HG03521 (cell line): ENCODE data around the gene ZFHX3.
A peak's percentile ranks its signal among the peaks of the same experiment; 100 is the strongest.

Source experiments
- ATAC-seq: cut with Tn5 transposase; IDR thresholded peaks from one replicate; pipeline ENCODE4 v1.9.1; 2021; ENCODE audit warnings: mild to moderate bottlenecking, moderate library complexity; ENCODE audit not compliant: unreplicated experiment

ZFHX3 gene

GRCh38 chr16:73068541-73069401, 20.8 kb upstream of the ZFHX3 start:
- no peak for ATAC-seq

- ATAC-seq: no peak
These were observed 20.0 kb upstream of the ZFHX3 start for GRCh38 chr16:73067671-73068540.

DNA sequence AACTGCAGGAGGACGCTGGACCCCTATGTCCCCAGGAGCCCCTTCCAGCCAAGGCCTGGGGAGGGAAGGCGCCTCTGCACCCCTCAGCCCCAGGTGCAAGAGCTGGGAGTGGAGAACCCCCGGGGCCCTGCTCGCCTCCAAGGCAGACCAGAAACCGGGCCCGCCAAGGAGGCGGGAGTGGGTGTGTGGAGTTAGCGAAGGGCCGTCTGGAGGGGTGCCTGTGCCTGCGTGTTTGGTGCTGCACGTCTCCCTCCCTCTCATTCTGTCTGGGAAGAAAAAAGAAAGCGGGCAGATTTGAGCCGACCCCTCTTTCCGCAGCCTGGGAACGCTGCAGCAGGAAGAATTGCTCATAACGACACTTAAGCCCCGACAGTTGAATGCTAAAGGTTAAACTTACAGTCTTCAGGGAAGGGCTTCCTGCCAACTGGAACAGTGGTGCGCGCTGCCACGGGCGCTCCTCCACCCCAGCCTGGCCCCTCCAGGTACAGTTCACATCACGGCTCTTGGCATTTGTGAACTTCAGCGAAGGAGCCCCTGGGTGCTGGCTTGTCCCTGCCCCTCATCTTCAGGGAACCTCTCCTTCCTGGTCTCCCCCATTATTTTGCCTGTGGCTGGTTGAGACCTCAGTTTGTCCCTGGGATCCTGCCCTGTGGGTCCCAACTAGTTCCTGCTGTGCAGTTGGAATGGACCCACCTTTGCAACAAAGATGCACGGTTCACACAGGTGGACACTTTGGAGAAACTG, 19.2 kb upstream of the ZFHX3 start:
- no peak for ATAC-seq

DNA sequence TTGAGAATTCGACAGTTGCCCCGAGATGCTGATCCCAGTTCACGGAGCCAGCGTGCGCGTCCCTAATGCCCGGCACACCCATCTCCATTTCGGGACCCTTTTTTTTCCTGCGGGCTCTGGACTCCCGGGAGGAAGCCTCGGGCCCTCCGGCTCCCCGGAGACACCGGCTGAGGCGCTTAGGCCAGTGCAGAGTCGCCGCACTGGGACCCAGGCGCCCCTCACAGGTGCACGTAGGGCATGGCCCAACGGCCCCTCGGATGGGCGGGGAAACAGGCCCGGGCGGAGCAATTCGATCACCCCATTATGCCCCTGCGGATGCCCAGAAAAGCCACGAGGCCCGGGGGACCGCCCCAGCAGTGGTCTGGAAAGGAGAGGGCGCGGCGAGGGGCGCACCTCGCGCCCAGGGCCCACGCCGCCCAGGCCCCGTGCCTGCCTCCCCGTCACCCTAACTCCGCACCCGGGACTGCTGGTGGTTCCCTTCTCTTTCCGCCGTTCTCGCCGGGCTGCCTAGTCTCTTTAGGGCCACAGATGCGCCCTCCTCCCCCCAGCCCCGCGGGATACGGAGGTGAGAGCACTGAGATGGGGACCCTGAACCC, 18.5 kb upstream of the ZFHX3 start:
- ATAC-seq: no peak

DNA sequence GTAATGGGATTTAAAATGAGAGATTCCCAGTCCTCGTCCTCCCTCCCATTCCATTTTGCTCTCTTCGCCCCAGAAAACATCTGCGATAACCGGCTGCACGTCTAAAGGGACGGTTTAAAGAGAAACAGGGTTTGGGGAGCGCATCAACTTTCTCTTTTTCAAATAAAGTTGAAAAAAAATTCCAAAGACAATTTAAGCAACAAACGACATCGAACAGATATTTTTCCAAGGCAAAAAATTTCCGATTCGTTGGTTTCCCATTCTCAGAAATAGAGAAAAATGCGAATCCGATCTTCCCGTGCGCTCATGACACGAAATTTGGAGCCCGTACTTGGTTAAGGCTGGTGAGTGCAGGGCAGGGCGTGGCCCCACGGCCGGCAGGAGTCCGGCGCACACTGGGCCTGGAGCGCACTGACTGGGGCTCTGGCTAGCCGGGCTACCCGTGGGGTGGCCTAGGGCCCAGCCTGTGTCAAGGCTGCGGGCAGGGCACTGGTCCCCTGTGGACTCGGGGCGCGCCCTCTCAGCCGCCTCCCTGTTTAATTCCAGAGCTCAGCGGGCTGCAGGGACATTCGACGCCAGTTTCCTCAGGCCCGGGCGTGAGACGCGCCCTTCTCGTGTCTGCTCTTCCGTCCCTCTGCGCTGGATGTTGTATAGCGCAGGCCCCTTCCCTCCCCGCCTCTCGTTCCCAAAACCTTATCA, 17.9 kb upstream of the ZFHX3 start:
- no peak for ATAC-seq

DNA sequence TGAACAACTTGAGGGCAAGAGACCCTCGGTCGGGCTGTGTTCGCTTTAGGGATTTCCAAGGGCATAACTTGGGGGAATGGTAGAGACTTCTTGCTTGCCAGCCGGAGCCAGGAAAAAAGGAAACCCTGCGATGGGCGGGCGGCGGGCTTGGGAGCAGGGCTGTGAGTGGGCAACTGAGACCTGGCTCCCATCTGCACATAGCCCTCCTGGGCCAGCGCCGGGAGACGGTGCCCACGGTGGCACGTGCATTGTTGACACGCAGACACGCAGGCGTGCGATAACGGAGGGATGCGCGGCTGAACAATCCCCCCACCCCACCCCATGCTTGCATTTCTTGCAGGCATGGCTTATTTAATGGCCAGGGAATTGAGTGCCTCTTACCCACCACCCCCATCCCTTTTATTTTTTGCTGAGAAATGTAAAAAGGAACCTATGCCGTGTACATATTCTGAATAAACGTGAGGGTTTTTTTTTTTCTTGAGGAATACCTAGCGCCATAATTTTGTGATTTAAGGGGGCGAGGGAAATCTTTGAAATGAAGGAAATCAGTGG, 17.1 kb upstream of the ZFHX3 start:
- no peak for ATAC-seq

DNA sequence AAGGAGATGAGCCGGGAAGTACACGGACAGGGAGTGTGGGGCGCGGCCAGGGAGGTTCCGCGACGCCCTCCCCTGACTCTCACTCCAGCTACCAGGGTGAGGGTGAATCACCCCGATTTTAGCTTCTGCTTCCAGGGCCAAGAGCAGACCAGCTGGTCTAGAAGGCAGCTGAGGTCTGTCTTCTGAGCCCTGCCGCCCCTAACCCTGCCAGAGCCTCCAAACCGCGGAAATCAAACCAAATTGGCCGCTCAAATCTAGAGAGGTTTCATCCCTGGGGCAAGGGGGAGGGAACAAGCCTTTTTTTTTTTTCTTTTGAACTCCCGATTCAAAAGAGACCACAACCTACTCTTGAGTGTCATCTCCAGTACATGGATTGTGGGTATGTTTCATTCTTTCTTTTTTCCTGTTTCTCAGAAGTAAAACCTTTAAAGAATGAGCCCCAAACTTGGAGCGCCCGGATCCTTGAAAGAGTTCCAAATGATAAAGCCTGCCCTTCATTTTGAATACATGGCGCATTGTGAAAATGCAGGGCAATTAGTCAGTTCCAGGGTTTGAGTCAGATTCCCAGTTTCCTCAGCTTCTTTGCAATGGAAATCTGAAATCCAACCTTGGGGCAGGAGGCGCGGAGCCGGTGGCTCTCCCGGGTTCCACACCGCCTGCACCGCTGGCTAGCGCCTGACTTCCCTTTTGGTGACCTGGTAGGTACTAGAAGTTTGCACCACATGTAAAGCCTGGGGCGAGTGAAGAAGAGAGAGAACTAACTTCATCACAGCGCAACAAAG, 16.5 kb upstream of the ZFHX3 start:
- ATAC-seq: no peak

DNA sequence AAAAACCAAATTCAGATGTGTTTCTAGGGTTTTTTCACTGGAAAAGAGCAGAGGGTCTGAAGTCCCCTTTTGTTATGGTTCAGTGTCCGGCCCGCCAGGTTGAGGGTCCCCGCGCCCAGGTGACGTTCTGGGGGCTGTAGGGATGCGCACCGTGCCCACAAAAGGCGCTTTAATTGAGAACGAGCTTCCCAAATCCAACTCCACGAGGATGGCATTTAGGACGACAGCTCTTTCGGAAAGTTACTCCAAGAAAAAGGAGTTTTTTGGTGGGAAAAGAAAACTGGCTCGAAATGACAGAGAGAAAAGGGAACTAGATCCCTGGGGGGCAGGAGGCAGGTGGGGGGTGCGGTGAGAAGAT, 15.9 kb upstream of the ZFHX3 start:
- ATAC-seq: no peak

DNA sequence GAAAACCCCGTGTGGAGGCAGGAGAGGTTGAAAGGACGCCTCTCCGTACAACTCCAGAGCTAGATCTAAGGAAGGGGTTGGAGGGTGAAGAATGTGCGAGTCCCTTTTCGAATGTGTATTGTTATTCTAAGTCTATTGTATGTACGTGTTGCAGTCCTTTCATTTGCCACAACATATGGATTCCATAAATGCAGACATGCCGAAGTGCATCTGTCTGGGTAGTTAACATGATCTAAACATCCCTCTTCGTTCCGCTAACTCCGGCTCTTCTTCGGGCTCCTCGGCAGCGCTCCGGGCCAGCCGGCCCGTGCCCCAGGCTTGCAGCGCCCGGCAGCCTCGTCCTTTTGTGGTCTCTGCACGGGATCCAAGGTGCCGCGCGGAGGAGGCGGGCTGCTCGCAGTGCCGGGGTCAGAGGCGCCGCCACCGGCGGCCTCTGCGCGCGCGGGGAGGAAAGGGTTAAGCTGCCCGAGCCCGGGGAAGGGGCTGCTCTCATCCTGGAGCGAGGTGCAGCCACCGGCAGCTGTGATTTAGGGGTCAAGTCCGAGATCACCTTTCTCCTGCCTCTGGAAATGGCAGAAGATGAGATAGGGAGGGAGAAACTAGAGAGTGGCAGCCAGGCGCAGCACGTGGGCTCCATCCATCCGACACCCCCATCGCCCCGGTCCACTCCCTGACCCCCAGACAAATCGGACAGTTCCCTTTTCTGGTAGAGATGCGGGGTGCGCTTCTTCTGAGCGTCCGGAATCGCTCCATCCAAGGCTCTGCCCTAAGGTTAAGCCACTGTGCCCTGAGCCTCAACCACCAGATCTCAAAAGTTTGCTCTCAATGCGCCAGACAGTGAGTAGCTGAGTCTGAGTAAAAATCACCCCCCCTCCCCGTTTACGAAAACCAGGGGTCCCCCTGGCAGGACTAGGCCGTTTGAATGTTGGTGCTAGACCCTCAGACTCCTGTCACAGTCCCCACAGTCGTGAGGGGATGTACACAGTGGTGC, 15.1 kb upstream of the ZFHX3 start:
- ATAC-seq: no peak

DNA sequence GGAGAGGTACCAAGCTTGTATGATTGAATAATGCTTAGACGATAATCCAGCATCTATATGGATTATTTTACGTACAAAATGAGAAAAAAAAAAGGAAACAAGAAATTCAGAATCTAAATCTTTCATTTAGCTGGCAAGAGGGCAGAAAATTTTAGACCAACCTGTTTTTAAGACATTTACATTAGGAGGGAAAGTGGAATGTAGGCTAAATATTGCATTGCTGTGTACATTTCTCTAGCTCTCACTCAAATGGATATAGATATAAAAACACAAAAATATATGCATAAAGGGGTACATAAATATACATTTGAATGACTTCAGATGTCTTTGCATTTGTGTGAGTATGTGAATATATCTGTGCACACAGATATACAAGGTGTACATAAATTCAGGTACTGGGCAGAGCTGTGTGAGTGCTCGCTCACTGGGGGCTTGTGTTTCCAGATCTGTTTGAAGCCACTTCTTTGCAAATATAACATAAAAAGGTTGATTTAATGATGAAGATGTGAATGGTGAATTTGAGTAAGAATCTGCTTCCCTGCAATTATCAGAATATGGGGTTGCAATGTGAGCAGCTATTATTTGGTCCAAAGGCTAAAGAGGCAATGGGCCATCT, 14.2 kb upstream of the ZFHX3 start:
- ATAC-seq: no peak

DNA sequence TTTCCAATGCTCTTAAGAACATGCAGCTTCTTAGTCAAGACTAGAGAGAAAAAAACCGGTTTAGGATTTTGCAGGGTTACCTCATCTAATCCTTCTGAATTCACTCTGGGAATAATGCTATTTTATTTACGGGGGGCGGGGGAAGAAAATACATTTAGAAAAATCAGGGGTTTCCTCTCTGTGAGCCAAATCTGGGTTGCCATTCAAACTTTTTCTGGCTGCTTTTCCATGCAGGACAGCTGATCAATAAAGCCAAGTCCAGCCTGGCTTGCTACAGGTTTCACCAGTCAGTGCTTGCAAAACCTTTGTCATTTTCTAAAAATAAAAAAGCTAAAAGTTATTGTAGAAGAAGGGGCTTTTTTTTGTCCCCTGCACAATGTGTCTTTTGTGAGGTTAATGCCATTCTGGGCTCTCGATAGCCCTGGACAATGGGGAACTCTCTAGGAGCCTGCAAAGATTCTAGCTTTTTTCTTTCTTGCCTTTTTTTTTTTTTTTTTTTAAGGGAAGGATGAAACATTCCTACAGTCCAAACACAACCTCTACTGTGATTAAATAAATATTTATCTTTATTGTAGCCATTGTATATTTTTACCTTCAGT, 13.1 kb upstream of the ZFHX3 start:
- ATAC-seq: no peak

DNA sequence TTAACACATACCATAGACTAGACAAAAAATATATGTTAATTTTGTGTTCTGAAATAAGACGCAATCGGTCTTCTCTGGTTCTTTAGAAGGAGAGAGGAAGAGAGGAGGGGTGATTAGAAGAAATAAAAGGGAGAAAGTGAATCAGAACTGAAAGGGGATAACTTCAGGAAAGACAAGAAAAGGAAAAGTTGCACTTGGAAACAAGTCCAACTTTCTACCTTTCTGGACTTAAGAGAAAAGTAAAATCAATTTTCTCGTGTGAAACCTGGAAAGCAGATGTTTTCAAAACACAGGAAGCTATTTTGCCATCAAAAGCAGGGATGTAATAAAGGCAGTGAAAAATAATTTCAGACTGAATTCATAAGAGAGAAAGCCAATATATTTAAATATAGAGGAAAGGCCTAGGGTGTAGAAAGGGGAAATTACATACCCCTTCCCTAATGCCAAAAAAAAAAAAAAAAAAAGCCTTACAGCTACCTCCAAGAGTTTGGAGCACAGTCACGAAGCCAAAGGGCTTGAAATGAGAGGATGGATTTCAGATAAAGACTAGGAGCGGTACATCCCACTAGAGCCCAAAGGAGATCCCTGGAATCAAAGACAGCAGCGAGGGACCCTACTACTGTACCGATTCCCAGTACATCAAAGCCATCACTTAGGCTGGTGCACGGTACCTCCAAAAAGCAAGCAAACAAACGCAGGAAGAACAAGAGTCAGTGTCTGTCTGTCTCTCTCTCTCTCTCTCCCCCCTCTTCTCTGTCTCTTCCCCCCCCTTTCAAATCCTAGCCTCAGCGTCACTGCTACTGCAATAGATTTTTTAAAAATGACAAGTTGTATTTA, 12.1 kb upstream of the ZFHX3 start:
- no peak for ATAC-seq

DNA sequence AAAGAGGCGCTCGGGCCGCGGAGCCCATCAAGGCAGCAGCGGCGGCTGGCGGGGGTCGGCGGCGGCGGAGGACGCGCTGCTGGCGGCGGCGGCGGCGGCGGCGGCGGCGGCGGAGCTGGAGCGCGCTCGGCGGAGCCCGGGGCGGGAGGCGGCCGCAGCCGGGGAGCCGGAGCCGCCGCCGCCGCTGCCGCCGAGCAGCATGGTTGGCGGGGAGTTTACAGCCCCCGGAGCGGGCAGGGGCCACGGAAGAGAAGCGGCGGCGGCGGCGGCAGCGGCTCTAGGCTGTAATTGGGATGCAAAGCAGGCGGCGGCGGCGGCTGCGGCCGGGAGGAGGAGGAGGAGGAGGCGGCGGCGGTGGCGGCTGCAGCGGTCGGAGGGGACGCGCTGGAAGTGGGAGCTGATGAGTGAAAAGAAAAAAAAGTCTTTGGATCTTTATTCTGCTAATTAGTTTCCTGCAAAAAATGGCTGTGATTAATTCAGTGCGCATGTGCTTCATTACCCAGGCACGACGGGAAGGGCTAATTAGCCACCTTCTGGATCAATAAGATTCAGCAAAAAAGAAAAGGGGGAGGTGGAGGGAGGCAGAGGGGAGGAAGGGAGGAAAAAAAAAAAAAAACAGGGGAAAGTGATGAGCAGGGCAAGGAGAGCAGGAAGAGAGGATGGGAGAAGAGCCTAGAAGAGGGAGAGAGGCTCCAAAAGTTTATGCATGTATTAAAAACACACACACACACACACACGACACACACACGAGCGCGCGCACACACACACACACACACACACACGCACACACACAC, 10.9 kb upstream of the ZFHX3 start:
- no peak for ATAC-seq

- ATAC-seq: peak; percentile 67
These were observed 10.3 kb upstream of the ZFHX3 start for GRCh38 chr16:73058221-73058615.
